ENCODE measurements around the gene ADD2. TPM values are rescaled to one million over a fixed set of nuclear protein-coding genes. Genes with fewer than 3 reads are reported as not detected.
"Not testable (repeated sequence)": the region's sequence is repeated elsewhere in the genome, so short reads cannot be mapped to it uniquely, and the experiment has no call there.

ADD2 gene, protein sequence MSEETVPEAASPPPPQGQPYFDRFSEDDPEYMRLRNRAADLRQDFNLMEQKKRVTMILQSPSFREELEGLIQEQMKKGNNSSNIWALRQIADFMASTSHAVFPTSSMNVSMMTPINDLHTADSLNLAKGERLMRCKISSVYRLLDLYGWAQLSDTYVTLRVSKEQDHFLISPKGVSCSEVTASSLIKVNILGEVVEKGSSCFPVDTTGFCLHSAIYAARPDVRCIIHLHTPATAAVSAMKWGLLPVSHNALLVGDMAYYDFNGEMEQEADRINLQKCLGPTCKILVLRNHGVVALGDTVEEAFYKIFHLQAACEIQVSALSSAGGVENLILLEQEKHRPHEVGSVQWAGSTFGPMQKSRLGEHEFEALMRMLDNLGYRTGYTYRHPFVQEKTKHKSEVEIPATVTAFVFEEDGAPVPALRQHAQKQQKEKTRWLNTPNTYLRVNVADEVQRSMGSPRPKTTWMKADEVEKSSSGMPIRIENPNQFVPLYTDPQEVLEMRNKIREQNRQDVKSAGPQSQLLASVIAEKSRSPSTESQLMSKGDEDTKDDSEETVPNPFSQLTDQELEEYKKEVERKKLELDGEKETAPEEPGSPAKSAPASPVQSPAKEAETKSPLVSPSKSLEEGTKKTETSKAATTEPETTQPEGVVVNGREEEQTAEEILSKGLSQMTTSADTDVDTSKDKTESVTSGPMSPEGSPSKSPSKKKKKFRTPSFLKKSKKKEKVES
- 0.08 and 0.13 TPM in 2 replicates for total RNA-seq (2014; rRNA removed; shearing (Covaris generic))

DNA sequence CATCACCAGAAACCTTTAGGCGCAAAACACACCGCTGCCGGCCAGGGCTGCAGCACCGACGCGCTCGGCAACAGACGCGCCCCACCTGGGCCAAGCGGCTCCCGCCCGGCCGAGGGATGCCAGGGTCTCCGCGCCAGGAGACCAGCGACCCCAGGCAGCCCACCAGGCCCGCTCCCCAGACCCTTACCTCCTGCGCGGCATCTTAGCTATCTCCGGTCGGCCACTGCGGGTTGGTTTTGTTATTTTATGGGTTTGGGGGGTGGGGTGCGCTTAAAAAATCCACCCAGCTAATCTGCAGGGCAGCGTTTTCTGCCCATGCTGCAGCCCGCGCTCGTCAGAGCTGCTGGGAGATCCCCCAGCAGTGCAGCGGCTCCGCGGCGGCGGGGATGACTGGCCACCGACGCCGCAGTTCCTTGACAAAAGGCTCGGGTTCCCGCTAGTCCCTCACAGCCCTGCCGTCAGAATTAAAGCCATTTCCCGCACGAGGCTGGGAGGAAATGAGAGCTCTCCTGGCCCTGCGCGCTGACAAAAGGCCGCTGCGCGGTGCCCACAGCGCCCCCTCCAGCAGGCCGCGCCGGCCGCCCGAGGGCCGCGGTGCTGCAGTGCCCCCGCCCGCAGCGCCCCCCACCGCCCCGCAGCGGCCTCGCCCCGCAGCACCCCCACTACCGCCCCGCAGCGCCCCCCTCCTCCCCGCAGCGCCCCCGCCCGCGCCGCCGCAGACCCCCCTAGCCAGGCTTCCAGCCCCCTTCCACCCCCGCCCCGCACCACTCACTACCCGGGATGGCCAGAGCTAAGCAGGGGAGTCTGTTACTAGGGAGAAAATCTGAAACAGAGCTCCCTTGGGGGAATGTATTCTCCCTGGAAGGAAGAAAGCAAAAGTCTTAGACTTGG is at the start of gene ADD2:
Gene ADD2 (minus strand): TSS at position 502 of the 891 bp plus-strand sequence. CDS start 61,792 bp downstream, outside the sequence.
- H3K36me3 ChIP-seq, result no peaks in the 10 kb centered on the region; the same call in 1 of the 2 replicates
- H3K9me3 ChIP-seq (replicated peaks), result no peaks in the 10 kb centered on the region
- H3K27ac ChIP-seq, result no peak within 1 kb of the TSS
- no peak within 1 kb of the TSS for H3K4me3 ChIP-seq
- DNase-seq, result no peak
- H3K27me3 ChIP-seq, result peaks cover 35% of the 10 kb centered on the region
- H3K4me1 ChIP-seq, result no peaks in the 10 kb centered on the region

- no peaks in the 10 kb centered on the region for H3K36me3 ChIP-seq
- no peaks in the 10 kb centered on the region for H3K9me3 ChIP-seq (replicated peaks)
- no peak overlapping the region for H3K27ac ChIP-seq
- peaks cover 17% of the 10 kb centered on the region for H3K27me3 ChIP-seq
- no peaks in the 10 kb centered on the region for H3K4me1 ChIP-seq
- DNase-seq, result peak in 1 of 2 experiments; percentile 8
- no peak overlapping the region for H3K4me3 ChIP-seq
These were observed 49.4 kb upstream of the ADD2 start for GRCh38 chr2:70817284-70817954.

GRCh38 chr2:70816726-70817125 is 48.7 kb upstream of the ADD2 start:
- H3K36me3 ChIP-seq, result no peaks in the 10 kb centered on the region
- H3K27ac ChIP-seq, result no peak overlapping the region
- H3K4me1 ChIP-seq, result no peaks in the 10 kb centered on the region
- H3K27me3 ChIP-seq, result peaks cover 20% of the 10 kb centered on the region
- DNase-seq, result no peak
- no peak overlapping the region for H3K4me3 ChIP-seq
- no peaks in the 10 kb centered on the region for H3K9me3 ChIP-seq (replicated peaks)

DNA sequence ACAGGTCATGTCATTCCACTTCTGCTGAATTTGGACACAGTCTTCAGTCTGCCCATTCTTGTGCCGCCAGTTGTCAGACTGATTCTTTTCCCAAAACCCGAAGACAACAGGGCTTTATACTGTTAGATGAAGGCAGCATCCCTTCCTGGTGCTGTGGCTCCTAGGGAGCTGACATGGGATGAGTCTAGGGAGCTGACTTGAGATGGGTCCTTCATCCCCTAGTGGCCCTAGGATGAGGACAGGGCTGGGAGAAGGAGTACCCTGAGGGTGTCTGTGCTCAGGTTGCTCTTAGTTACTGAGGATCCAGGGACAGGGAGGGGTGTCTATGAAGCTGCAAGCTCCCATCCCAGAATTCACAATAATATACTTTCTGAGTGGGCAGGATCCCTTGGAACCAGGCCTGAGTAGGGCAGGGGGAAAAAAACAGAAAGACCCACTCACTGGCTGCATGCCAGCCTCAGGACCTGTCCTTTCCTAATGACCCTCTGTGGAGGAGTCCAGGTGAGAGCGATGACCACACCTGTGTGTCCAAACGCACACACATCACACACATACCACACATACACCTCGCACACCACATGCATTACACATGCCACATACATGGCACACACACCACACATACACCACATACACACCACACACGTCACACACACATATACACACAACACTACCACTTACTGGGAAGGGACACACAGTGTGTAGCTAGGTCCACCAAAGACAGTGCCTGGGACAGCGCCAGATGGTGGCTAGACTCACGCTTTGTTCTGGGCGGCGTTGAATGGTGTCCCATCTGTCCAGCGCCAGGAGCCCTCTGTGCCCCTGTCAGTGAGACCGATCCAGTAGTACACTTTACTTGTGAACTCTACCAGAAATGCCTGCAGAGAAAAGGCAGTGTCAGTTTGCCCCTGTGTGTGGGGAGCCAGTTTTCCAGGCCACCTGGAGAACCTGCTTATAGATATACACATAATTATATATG is 41.3 kb upstream of the ADD2 start:
- Histone ChIP-seq H3K4me3 (no peak overlapping the region), H3K27me3 (peaks cover 10% of the 10 kb centered on the region), H3K9me3 (replicated peaks) (no peaks in the 10 kb centered on the region), H3K36me3 (no peaks in the 10 kb centered on the region), H3K27ac (no peak overlapping the region), H3K4me1 (no peaks in the 10 kb centered on the region)
- DNase-seq, result no peak

- no peaks in the 10 kb centered on the region for H3K9me3 ChIP-seq (replicated peaks)
- no peaks in the 10 kb centered on the region for H3K36me3 ChIP-seq
- H3K27ac ChIP-seq, result no peak overlapping the region
- H3K4me1 ChIP-seq, result no peaks in the 10 kb centered on the region
- peaks cover 10% of the 10 kb centered on the region for H3K27me3 ChIP-seq
- no peak for DNase-seq
- H3K4me3 ChIP-seq, result no peak overlapping the region
These were observed 39.8 kb upstream of the ADD2 start for GRCh38 chr2:70807828-70808118.

DNA sequence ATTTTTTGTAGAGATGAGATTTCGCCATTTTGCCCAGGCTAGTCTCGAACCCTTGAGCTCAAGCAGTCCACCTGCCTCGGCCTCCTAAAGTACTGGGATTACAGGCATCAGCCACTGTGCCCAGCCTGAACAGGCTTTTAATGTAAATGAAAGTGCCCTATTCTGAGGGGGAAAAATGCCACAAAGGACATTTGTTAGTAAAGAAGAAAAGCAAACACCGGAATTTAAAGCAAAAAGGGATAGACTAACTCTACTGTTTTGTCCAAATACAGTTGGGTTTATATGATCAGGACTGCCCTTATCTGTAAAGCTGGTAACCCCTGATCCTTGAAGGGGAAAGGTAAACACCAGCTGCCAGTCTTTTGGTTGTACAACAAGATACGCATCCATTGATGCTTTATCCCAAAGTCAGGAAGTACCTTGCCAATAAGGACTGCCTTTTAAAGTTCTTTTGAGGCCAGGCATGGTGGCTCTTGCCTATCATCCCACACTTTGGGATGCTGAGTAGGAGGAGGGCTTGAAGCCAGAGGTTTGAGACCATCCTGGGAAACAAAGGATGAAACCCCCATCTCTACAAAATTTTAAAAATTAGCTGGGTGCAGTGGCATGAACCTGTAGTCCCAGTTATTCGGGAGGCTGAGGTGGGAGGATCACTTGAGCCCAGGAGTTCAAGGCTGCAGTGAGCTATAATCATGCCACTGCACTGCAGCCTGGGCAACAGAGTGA is 39.3 kb upstream of the ADD2 start:
- Histone ChIP-seq H3K36me3 (no peaks in the 10 kb centered on the region), H3K9me3 (replicated peaks) (no peaks in the 10 kb centered on the region), H3K4me3 (no peak overlapping the region), H3K27me3 (peaks cover 14% of the 10 kb centered on the region), H3K4me1 (no peaks in the 10 kb centered on the region), H3K27ac (no peak overlapping the region)
- DNase-seq, result no peak

GRCh38 chr2:70806620-70807019 is 38.6 kb upstream of the ADD2 start:
- H3K36me3 ChIP-seq, result no peaks in the 10 kb centered on the region
- no peak overlapping the region for H3K27ac ChIP-seq
- no peaks in the 10 kb centered on the region for H3K9me3 ChIP-seq (replicated peaks)
- no peak for DNase-seq
- peaks cover 11% of the 10 kb centered on the region for H3K27me3 ChIP-seq
- no peak overlapping the region for H3K4me3 ChIP-seq
- H3K4me1 ChIP-seq, result no peaks in the 10 kb centered on the region

GRCh38 chr2:70806013-70806412 is 38.0 kb upstream of the ADD2 start:
- no peak overlapping the region for H3K4me3 ChIP-seq
- H3K4me1 ChIP-seq, result no peaks in the 10 kb centered on the region
- no peaks in the 10 kb centered on the region for H3K36me3 ChIP-seq
- no peak overlapping the region for H3K27ac ChIP-seq
- no peaks in the 10 kb centered on the region for H3K9me3 ChIP-seq (replicated peaks)
- peaks cover 11% of the 10 kb centered on the region for H3K27me3 ChIP-seq
- no peak for DNase-seq

DNA sequence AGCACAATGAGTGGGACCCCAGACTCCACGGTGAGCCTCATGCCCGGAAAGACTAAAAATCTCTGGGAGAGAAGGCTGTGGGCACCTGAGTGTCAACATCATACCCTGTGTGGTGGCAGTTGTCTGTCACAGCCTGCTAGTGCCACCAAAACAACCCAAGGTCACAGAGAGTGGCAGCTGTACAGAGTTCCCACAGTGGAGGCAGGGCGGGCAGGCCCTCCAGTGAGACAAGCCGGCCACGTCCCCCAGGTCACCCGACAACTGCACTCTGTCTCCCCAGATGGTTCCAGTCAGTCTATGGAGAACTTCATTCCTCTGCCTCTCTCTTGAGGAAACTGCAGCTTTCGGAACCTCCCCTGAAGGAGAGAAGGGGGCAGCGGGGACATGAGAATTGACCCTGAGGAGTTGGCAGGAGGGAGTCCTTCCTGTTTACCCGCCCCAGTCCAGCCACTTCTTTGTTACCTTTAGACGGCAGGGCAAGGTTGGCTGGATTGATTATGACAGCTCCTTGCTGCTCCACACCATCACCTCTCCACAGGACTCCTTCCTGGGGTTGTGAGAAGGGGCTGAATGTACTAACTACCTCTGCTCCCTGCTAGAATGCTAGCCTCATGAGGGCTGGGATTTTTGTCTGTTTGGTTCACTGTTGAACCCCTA is 33.7 kb upstream of the ADD2 start:
- peaks cover 7% of the 10 kb centered on the region; the same call in 1 of the 2 replicates for H3K27me3 ChIP-seq
- no peak overlapping the region for H3K27ac ChIP-seq
- H3K4me1 ChIP-seq, result no peaks in the 10 kb centered on the region
- H3K36me3 ChIP-seq, result no peaks in the 10 kb centered on the region
- H3K4me3 ChIP-seq, result no peak overlapping the region
- H3K9me3 ChIP-seq (replicated peaks), result 0 out of 2 replicates have a peak, but pooled peaks cover 10% of the 10 kb centered on the region
- no peak for DNase-seq

DNA sequence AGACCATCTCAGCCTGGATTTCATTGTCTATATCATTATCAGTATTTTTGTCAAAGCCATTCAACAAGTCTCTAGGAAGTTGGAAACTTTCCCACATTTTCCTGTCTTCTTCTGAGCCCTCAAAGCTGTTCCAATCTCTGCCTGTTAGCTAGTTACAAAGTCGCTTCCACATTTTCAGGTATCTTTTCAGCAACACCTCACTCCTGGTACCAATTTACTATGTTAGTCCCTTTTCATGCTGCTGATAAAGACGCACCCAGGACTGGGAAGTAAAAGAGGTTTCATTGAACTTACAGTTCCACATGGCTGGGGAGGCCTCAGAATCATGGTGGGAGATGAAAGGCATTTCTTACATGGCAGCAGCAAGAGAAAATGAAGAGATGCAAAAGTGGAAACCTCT is 31.7 kb upstream of the ADD2 start:
- H3K4me1 ChIP-seq, result no peaks in the 10 kb centered on the region

GRCh38 chr2:70797996-70798395 is 30.0 kb upstream of the ADD2 start:
- not testable (repeated sequence) for H3K36me3 ChIP-seq, DNase-seq, H3K4me3 ChIP-seq, H3K27me3 ChIP-seq, H3K4me1 ChIP-seq, H3K27ac ChIP-seq
- H3K9me3 ChIP-seq (replicated peaks), result 0 out of 2 replicates have a peak, but pooled peaks cover 10% of the 10 kb centered on the region

More for the DNA sequence above, 31.7 kb upstream of the ADD2 start:
- H3K27ac ChIP-seq, result no peak overlapping the region
- no peak for DNase-seq
- 0 out of 2 replicates have a peak, but pooled peaks cover 10% of the 10 kb centered on the region for H3K9me3 ChIP-seq (replicated peaks)
- H3K4me3 ChIP-seq, result no peak overlapping the region
- H3K27me3 ChIP-seq, result peaks cover 3% of the 10 kb centered on the region; the same call in 1 of the 2 replicates
- no peaks in the 10 kb centered on the region for H3K36me3 ChIP-seq

DNA sequence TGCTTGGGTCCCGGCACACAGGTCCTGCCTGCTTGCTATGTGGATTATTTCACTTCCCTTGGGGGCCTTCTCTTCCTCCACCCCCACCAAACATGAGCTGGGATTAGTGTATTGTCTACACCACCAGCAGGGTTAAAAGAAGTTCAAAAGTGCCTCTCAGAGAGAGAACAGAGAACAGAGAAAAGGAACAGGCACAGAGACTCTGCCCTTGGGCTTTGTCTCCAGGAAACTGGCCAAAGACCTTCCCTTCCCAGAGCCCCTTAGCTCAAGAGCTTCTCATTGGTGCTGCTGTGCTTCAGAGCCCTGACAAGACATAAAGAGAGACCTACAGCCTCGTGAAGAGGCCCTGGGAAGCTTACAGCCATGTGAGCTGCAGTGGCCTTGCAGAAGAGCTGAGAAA is 29.5 kb upstream of the ADD2 start:
- H3K9me3 ChIP-seq (replicated peaks), result 0 out of 2 replicates have a peak, but pooled peaks cover 10% of the 10 kb centered on the region
- peaks cover 2% of the 10 kb centered on the region for H3K27me3 ChIP-seq
- no peaks in the 10 kb centered on the region for H3K4me1 ChIP-seq
- H3K36me3 ChIP-seq, result no peaks in the 10 kb centered on the region
- H3K27ac ChIP-seq, result no peak overlapping the region
- no peak for DNase-seq
- no peak overlapping the region for H3K4me3 ChIP-seq
